ENCODE data around the gene GLI3.

GLI3 gene

GRCh38 chr7:42156291-42156865 lies 80.6 kb downstream of the GLI3 start:
- DNase-seq (ENCODE audit: low read depth, low spot score) = no peak
- POLR2A ChIA-PET = interaction anchor here (0.5 to 0.6 kb wide), 3 partner anchors 109 to 496 kb away, joined by 3 to 7 read pairs (median 3); no protein-coding TSS in a partner anchor
- H3K4me3 ChIP-seq (ENCODE audit: low read depth, low read length) = no peak overlapping the region
- CTCF ChIA-PET = interaction anchor here (0.9 to 3.4 kb wide), 6 partner anchors 9 to 178 kb away, joined by 3 to 11 read pairs (median 4); no protein-coding TSS in a partner anchor
- TF ChIP-seq CTCF (IDR thresholded peaks at IDR 0.05; ENCODE audit: insufficient read depth, low read length, missing control alignments) = no peak

- TF ChIP-seq CTCF (IDR thresholded peaks at IDR 0.05; ENCODE audit: insufficient read depth, low read length, missing control alignments) = no peak
- H3K4me3 ChIP-seq (ENCODE audit: low read depth, low read length) = no peak overlapping the region
- ChIA-PET POLR2A (interaction anchor here (0.5 to 0.6 kb wide), 2 partner anchors 108 to 497 kb away, joined by 3 read pairs; no protein-coding TSS in a partner anchor), CTCF (interaction anchor here (0.9 to 3.4 kb wide), 7 partner anchors 9 to 212 kb away, joined by 3 to 11 read pairs (median 4); no protein-coding TSS in a partner anchor)
- no peak for DNase-seq (ENCODE audit: low read depth, low spot score)
These were observed 81.3 kb downstream of the GLI3 start for GRCh38 chr7:42155584-42156290.

- no peak for TF ChIP-seq CTCF (IDR thresholded peaks at IDR 0.05; ENCODE audit: insufficient read depth, low read length, missing control alignments)
- DNase-seq (ENCODE audit: low read depth, low spot score) = no peak
- no peak overlapping the region for H3K4me3 ChIP-seq (ENCODE audit: low read depth, low read length)
- ChIA-PET POLR2A (no interaction called here), CTCF (interaction anchor here (1.2 to 1.8 kb wide), 4 partner anchors 11 to 87 kb away, joined by 3 to 7 read pairs (median 3); no protein-coding TSS in a partner anchor)
These were observed 82.8 kb downstream of the GLI3 start for GRCh38 chr7:42154173-42154572.

GRCh38 chr7:42152329-42153205 lies 84.4 kb downstream of the GLI3 start:
- no peak for DNase-seq (ENCODE audit: low read depth, low spot score)
- ChIA-PET POLR2A (interaction anchor here (0.5 kb wide), 1 partner anchor 18 kb away, joined by 3 read pairs; no protein-coding TSS in a partner anchor), CTCF (interaction anchor here (1.3 to 2.2 kb wide), 3 partner anchors 8 to 20 kb away, joined by 3 to 6 read pairs (median 5); no protein-coding TSS in a partner anchor)
- TF ChIP-seq CTCF (IDR thresholded peaks at IDR 0.05; ENCODE audit: insufficient read depth, low read length, missing control alignments) = no peak
- H3K4me3 ChIP-seq (ENCODE audit: low read depth, low read length) = no peak overlapping the region

GRCh38 chr7:42151309-42151708 lies 85.7 kb downstream of the GLI3 start:
- DNase-seq (ENCODE audit: low read depth, low spot score) = no peak
- TF ChIP-seq CTCF (IDR thresholded peaks at IDR 0.05; ENCODE audit: insufficient read depth, low read length, missing control alignments) = no peak
- CTCF ChIA-PET = interaction anchor here (1.7 to 2.2 kb wide), 2 partner anchors 10 to 18 kb away, joined by 5 to 6 read pairs; no protein-coding TSS in a partner anchor

More at GRCh38 chr7:42151309-42151708, 85.7 kb downstream of the GLI3 start:
- H3K4me3 ChIP-seq (ENCODE audit: low read depth, low read length) = no peak overlapping the region
- POLR2A ChIA-PET = no interaction called here
